Stimulated activated CD4-positive, alpha-beta T cell treated with anti-CD3 and anti-CD28 coated beads, Interleukin-15, amount 100 ng/mL, for 24 hours (primary cell): ENCODE data around the gene LMBR1.
A peak's percentile ranks its signal among the peaks of the same experiment; 100 is the strongest.
"Not testable (repeated sequence)": the region's sequence is repeated elsewhere in the genome, so short reads cannot be mapped to it uniquely, and the experiment has no call there.

Experiments
- DNase-seq: peaks from one replicate; pipeline ENCODE4 v3.0.0-alpha.2; 2020

LMBR1 gene

DNA sequence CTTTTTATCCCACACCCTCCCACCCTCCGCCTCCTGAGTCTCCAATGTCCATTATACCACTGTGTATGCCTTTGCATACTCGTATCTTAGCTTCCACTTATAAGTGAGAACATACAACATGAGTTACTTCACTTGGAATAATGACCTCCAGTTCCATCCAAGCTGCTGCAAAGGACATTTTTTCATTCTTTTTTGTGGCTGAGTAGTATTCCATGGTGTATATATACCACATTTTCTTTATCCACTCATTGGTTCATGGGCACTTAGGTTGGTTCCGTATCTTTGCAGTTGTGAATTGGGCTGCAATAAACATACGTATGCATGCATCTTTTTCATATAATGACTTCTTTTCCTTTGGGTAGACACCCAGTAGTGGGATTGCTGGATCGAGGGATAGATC, 245.7 kb downstream of the LMBR1 start:
- not testable (repeated sequence) for DNase-seq

DNA sequence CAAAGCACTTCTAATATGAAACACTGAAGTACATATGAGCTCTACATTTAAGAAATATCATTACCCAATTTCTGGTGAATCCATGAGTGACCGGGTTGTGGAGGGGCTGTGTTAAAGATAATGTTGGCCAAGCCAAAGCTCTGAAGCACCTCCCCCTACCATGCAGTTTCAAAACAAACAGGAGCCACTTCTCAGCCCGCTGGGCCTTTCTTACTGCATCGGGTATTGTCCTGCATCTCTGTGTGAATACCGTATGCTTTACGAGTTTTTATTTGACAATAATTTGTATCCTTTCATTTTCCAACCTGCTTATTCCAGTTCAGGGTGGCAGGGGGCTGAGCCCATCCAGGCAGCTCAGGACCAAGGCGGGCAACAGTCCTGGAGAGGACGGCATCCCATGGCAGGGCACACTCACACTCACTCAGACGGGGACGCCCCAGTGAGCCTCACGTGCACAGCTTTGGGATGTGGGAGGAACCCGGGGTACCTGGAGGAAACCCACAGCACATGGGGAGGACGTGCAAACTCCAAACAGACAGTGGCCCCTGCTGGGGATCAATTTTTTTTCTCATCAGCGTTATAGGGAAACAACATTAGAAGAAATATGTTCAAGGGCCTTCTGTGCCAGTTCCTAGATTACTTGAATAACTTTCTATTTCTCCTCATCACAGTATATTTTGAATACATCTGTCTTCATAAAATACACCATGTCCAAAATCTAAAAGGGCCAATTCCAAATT, 250.5 kb downstream of the LMBR1 start:
- no peak for DNase-seq

DNA sequence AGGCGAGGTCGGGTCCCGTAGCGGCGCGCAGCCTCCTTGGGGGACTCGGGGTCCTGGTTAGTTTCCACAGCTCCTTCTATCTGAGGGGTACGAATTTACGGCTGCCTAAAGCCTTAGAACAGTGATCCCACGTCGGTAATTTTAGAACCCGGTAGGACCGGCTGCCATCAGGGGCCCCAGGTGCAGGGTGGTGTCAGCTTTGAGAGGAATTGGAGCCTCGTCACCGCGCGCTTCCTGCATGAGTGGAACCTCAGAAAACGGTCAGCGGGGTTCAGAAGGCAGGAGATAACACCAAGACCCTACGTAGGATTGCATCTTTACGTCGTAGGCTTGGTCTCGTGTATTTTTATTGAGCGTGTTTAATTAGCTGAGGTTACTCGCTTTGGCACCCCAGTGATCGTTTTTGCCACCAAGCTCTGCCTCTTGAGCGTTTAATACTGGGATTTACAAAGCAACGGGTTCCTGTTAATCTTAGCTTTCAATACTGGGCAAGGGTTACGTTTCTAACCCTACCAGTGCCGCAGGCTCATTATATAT, 252.0 kb downstream of the LMBR1 start:
- peak; percentile 73 for DNase-seq

DNA sequence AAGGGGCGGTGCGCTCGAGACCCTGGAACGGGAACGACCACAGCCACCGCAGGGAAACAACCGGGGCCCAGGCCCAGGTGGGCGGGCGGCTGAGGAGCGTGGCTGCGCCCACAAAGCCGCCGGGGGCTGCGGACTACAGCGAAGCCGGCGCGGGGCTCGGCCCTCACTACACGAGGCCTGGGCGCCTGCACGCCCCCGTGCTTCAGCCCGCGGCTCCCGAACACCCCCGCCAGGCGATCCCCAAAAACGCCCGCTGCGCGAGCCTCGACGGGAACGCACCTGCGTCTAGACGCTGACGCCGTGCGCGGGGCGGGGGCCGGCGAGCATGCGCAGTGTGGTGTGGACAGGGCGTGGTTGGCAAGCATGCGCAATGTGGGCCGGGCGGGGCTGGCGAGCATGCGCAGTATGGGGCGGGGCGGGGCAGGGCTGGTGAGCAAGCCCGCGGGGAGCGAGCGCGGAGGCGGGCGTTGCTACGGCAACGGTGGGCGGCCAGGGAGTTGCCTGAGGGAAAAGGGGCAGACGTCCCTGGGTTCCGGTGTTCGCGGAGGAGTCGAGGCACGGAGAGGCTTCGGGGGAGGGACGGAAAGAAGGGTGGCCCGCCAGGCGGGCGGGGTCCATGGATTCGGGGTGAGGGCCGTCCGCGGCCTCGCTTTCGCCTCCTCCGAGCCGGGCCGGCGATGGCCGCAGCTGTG, 252.6 kb downstream of the LMBR1 start, which contains the start of gene RNF32:
RNF32 (plus strand) TSS at position 518 of the 692 bp plus-strand sequence. CDS start 3,104 bp downstream, outside the sequence.
- peak; percentile 99 for DNase-seq

DNA sequence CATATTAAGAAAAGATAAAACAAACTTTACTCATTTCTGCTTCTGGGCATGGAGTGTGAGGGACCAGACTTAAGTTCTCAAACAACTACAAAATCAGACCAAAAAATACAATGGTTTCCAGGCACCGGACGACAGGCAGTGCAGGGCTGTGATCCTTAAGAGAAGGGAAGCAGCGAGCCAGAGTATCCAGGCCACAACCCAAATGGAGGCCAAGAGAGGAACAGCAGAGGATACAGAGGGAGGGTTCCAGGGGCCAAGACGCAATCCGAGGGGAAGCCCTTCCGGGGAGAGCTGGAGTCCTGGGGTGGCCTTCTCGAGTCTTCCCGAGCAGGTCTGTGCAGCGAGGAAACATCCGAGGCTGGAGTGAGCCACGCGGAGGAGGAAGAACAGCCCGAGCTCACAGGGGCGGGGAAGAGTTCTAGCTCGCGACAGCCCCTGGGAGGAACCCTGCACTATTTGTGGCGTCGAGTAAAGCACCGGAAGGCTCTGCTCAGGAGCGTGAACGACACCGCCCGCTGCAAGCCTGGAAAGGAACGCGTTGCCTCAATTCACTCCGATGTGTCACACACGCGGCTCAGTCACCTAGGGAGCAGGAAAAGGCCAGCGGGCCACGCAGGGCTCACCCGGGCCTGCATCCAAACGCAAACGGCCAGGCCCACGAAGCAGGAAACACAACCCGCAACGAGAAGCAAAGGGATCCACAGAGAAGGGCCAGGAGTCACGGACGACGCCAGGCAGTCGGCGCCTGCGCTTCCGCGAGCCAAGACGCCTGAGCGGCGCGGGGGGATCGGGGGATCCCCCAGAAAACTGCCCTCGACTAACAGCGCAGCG, 253.3 kb downstream of the LMBR1 start:
- DNase-seq, result peak; percentile 17

DNA sequence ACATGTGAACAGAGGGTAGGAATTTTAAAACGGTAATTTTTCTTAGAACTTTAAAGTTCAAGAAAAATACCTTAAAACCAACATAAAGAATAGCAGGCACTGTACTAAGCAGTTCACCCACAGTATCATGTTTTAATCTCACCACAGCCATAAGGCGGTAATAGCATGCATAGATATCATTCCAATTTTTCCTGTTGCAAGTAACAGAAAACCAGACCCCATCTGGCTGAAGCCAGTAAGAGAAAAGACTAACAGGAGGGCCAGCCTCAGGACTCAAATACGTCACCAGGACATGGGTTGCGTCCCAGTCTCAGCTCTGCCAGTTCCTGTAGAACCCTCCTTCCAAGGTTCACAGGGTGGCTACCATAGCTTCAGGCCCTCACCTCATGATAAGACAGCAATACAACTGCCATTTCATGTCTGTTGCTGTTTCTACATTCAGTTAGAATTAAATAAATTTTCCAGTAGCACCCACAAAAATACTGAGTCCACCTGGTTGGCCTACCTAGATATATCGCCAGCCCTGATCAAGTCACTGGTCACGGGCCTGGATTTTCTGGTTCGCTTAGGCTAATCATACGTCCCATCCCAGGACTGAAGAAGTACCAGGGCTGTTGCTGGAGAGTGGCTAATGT, 254.4 kb downstream of the LMBR1 start:
- DNase-seq, result no peak

DNA sequence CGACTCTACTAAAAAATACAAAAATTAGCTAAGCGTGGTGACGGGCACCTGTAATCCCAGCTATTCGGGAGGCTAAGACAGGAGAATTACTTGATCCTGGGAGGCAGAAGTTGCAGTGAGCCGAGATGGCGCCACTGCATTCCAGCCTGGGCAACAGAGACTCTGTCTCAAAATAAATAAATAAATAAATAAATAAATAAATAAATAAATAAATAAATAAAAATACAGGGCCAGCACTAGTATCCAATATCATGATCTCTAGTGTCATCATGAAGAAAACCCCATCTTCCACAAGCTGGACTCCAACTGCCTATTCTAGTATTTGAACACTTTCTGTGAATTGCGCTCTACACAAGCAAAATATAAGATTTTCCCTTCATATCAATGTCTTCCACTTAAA, 255.9 kb downstream of the LMBR1 start:
- DNase-seq, result not testable (repeated sequence)

DNA sequence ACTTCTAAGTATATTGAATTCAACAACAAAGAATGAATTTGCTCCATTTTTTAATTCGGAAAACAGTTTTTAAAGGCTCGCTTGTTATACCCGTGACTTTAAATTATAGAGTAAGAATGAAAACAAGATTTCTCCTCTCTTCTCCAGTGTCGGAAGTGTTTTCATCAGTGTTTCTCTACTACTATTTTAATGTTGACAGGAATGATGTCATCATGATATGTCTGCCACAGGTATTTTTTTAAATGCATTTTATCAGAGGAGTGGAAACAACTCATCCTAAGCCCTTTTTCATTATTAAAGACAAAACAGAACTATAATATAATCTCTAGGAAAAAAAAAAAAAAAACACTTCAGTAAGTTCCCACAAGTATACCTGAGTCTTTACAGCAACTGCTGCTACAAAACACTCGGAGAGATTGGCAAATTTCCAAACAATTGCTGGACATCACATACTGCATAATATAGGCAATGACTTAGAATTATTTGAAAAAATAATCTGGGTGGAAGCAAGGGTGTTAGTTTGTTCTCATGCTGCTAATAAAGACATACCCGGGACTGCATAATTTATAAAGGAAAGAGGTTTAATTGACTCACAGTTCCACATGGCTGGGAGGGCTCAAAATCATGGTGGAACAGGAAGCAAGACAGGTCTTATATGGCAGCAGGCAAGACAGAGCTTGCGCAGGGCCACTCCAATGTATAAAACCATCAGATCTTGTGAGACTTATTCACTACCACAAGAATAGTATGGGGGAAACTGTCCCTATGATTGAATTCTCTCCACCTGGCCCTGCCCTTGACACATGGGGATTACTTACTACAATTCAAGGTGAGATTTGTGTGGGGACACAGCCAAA, 257.2 kb downstream of the LMBR1 start:
- DNase-seq, result no peak

DNA sequence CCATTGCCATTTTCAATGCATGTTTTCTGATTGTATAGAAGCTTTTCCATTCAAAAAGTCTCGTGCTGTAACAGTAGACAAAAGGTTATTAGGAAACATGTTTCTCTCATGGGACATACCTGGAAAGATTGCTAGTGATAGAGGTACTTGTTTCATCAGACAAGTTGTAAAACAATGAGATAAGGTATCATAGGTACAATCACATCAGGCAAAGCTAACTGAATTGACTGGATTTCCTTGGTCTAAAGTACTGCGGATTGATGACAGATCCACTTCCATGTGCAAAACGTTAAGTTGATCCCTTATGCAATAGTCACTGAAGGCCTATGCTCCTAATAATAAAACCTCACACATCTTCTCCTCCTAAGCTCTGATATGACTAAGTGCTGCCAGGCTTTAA, 258.9 kb downstream of the LMBR1 start:
- no peak for DNase-seq

DNA sequence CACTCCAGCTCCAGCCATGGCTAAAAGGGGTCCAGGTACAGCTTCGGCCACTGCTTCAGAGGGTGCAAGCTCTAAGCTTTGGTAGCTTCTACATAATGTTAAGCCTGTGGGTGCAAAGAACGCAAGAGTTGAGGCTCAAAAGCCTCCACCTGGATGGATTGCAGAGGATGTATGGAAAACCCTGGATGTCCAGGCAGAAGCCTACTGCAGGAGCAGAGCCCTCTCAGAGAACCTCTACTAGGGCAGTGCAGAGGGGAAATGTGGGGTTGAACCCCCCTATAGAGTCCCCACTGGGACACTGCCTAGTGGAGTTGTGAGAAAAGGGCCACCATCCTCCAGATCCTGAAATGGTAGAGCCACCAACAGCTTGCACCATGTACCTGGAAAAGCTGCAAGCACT, 263.1 kb downstream of the LMBR1 start:
- DNase-seq, result no peak

DNA sequence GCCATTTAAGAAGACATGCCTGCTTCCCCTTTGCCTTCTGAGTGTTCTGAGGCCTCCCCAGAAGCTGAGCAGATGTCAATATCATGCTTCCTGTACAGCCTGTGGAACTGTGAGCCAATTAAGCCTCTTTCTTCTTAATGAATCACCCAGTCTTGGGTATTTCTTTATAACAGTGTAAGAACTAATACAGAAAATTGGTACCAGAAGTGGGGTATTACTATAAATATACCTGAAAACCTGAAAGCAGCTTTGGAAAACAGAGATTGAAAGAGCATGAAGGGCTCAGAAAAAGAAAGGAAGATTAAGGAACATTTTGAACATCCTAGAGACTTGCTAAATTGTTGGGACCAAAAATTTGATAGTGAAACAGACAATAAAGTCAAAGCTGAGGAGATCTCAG, 264.4 kb downstream of the LMBR1 start:
- DNase-seq, result no peak
